Measurements from ENCODE around the gene UNC5A. TPM values are rescaled to one million over a fixed set of nuclear protein-coding genes. Genes with fewer than 3 reads are reported as not detected.

The UNC5A gene
- total and polyA plus RNA-seq, 10 of the 15 experiments (the other 5 are each of a cell fraction or from before 2014, with no cell fraction given): not detected

DNA sequence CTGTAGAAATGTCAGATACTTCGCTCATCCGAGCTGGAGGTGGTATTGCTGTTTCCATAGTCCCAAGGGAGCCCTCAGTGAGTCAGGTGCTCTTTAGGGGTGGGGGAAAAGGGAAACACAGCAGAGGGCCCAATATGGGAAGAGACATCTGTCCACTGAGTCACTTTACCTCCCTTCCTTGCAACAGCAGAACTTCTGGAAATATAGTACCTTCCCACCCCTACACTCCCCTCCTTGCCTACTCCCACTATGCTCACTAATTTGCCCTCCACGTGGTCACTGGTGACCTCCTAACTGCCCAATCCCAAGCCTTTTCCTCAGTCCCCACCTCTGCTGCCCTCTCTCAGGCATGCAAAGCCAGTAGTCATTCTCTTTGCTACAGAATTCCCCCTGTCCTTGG lies 86.9 kb downstream of the UNC5A start:
- Histone ChIP-seq H3K9me3 (replicated peaks; ENCODE audit: control insufficient read depth, insufficient read depth, low read length) (no peaks in the 10 kb centered on the region), H3K27ac (ENCODE audit: control insufficient read depth, insufficient read depth) (no peak overlapping the region), H3K27me3 (replicated peaks in 1 of 2; ENCODE audit: control insufficient read depth in 2 of 2, insufficient read depth in 2 of 2, low read length in 1 of 2) (no peaks in the 10 kb centered on the region; a peak in 2 of 4 replicates), H2AFZ (ENCODE audit: control insufficient read depth, low read depth, low read length) (no peak overlapping the region), H3K4me1 (ENCODE audit: control insufficient read depth, insufficient read depth, low read length) (peaks cover 6% of the 10 kb centered on the region; the same call in 1 of the 2 replicates), H3K4me3 (no peak overlapping the region), H3K36me3 (ENCODE audit: control insufficient read depth in 2 of 2, insufficient read depth in 2 of 2, low read length in 1 of 2) (peaks cover under 1 to 3% of the 10 kb centered on the region in 2 experiments; a peak in 2 of 4 replicates), H4K20me1 (ENCODE audit: control insufficient read depth, insufficient read depth) (no peaks in the 10 kb centered on the region), H3K79me2 (ENCODE audit: control insufficient read depth, insufficient read depth, low read length) (no peaks in the 10 kb centered on the region), H3K9ac (ENCODE audit: control insufficient read depth, insufficient read depth, low read length) (no peak overlapping the region), H3K4me2 (ENCODE audit: control insufficient read depth, insufficient read depth) (no peak overlapping the region)
- ChIA-PET SMC1A (ENCODE audit: uncharacterized antibody, unreplicated experiment) (no interaction called here), RAD21 (ENCODE audit: unreplicated experiment) (no interaction called here), CTCF (interaction anchor here (1.8 kb wide), 1 partner anchor 237 kb away, joined by 9 read pairs; no protein-coding TSS in a partner anchor), POLR2A (no interaction called here)
- ATAC-seq (no peak), DNase-seq (ENCODE audit: low read depth, low spot score) (no peak), FAIRE-seq (no peak)
- in situ Hi-C loops (cut with MboI): no loop called here
- intact Hi-C loops (cut with micrococcal nuclease; ENCODE audit: unreplicated experiment): no loop called here
- BruUV-seq (replicated peaks): no TSS peak
- no peak for TF ChIP-seq RAD21 (IDR thresholded peaks at IDR 0.05; ENCODE audit: insufficient read depth, low read depth, low read length)
- no peak for TF ChIP-seq GABPA (IDR thresholded peaks at IDR 0.05; ENCODE audit: low read depth)
- no peak for TF ChIP-seq MYC (IDR thresholded peaks at IDR 0.05; ENCODE audit: insufficient read depth, insufficient read length, insufficient replicate concordance, low read length, severe bottlenecking)
- no peak for TF ChIP-seq MTA2 (IDR thresholded peaks at IDR 0.05; ENCODE audit: low read depth)
- TF ChIP-seq, protein P1, sequence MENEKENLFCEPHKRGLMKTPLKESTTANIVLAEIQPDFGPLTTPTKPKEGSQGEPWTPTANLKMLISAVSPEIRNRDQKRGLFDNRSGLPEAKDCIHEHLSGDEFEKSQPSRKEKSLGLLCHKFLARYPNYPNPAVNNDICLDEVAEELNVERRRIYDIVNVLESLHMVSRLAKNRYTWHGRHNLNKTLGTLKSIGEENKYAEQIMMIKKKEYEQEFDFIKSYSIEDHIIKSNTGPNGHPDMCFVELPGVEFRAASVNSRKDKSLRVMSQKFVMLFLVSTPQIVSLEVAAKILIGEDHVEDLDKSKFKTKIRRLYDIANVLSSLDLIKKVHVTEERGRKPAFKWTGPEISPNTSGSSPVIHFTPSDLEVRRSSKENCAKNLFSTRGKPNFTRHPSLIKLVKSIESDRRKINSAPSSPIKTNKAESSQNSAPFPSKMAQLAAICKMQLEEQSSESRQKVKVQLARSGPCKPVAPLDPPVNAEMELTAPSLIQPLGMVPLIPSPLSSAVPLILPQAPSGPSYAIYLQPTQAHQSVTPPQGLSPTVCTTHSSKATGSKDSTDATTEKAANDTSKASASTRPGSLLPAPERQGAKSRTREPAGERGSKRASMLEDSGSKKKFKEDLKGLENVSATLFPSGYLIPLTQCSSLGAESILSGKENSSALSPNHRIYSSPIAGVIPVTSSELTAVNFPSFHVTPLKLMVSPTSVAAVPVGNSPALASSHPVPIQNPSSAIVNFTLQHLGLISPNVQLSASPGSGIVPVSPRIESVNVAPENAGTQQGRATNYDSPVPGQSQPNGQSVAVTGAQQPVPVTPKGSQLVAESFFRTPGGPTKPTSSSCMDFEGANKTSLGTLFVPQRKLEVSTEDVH (IDR thresholded peaks at IDR 0.05; ENCODE audit: low read depth, partially characterized antibody): no peak
- TF ChIP-seq CBFB (IDR thresholded peaks at IDR 0.05; ENCODE audit: low read depth): no peak
- no peak for TF ChIP-seq SMAD1 (IDR thresholded peaks at IDR 0.05; ENCODE audit: low read depth, partially characterized antibody)
- TF ChIP-seq SREBF2 (IDR thresholded peaks at IDR 0.05; ENCODE audit: low read length): no peak
- WGBS (ENCODE audit: insufficient coverage, insufficient replicate concordance, low lambda C conversion rate, missing lambda C conversion rate): 32% methylated on average over 3 of the region's 3 CpGs

Measured in GM12878 (cell line).